ENCODE measurements around the gene PRPF6. TPM values are rescaled to one million over a fixed set of nuclear protein-coding genes. Genes with fewer than 3 reads are reported as not detected.
A peak's percentile ranks its signal among the peaks of the same experiment; 100 is the strongest.

The PRPF6 gene
- total and polyA plus RNA-seq, 2 of the 13 experiments (the other 11 are each of a cell fraction or from before 2014, with no cell fraction given), result 63.7 to 101 TPM

DNA sequence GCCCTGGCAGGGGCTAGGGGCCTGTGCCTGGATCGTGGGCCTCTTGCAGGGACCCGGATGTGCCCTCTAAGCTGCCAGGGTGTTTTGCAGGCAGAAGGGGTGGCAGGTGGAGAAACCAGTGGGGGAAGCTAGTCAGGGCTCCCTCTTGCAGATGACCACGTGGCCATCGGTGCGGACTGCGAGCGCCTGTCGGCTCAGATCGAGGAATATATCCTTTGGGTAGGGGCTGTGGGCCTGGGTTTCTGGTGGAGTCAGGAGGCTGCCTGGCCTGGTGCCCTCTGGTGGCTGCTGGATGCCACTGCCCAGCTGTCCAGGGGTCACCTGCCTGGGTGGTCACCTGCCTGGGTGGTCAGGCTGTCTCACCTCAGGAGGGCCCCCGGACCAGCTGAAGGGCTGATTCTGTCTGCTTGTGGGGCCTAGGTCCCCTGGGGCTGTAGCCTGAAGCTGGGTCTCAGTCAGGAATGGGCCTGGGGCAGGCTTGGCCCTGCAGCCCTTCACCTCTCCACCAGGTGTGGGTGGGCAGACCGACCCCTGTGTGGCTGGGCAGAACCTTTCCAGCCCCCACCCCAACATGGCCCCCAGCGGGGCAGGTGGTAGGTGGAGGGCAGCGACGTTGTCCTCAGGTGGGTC is 88.8 kb downstream of the PRPF6 start (continued):
- 0 out of 2 replicates have a peak, but pooled peaks have one; percentile 36 for TF ChIP-seq ZNF276 (CRISPR knock-in tag; IDR thresholded peaks at IDR 0.05; ENCODE audit: low read depth)
- TF ChIP-seq RARA (CRISPR knock-in tag; IDR thresholded peaks at IDR 0.05), result peak; percentile 41; the same call in 1 of the 2 replicates
- peak; percentile 66 for TF ChIP-seq THAP11 (CRISPR knock-in tag; IDR thresholded peaks at IDR 0.05)
- TF ChIP-seq DR1 (CRISPR knock-in tag; IDR thresholded peaks at IDR 0.05), result no peak
- peak; percentile 82; the same call in 1 of the 2 replicates for TF ChIP-seq ZFP91 (CRISPR knock-in tag; IDR thresholded peaks at IDR 0.05; ENCODE audit: borderline replicate concordance)
- peak; percentile 9 for TF ChIP-seq SKI (IDR thresholded peaks at IDR 0.05; ENCODE audit: partially characterized antibody)
- TF ChIP-seq MXD1 (CRISPR knock-in tag; IDR thresholded peaks at IDR 0.05), result peak; percentile 79
- TF ChIP-seq KMT2B (CRISPR knock-in tag; IDR thresholded peaks at IDR 0.05), result peak; percentile 55
- no peak for TF ChIP-seq PAF1 (CRISPR knock-in tag; IDR thresholded peaks at IDR 0.05)
- TF ChIP-seq, protein P1, sequence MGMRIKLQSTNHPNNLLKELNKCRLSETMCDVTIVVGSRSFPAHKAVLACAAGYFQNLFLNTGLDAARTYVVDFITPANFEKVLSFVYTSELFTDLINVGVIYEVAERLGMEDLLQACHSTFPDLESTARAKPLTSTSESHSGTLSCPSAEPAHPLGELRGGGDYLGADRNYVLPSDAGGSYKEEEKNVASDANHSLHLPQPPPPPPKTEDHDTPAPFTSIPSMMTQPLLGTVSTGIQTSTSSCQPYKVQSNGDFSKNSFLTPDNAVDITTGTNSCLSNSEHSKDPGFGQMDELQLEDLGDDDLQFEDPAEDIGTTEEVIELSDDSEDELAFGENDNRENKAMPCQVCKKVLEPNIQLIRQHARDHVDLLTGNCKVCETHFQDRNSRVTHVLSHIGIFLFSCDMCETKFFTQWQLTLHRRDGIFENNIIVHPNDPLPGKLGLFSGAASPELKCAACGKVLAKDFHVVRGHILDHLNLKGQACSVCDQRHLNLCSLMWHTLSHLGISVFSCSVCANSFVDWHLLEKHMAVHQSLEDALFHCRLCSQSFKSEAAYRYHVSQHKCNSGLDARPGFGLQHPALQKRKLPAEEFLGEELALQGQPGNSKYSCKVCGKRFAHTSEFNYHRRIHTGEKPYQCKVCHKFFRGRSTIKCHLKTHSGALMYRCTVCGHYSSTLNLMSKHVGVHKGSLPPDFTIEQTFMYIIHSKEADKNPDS (CRISPR knock-in tag; IDR thresholded peaks at IDR 0.05), result peak; percentile 65; the same call in 1 of the 2 replicates
- peak; percentile 47 for TF ChIP-seq PHF5A (CRISPR knock-in tag; IDR thresholded peaks at IDR 0.05; ENCODE audit: low read depth, unreplicated experiment)
- TF ChIP-seq KDM5B (CRISPR knock-in tag; IDR thresholded peaks at IDR 0.05; ENCODE audit: borderline replicate concordance), result peak; percentile 40
- no peak for TF ChIP-seq MAZ (IDR thresholded peaks at IDR 0.05; ENCODE audit: borderline replicate concordance, low read depth, low read length)
- peak; percentile 76 for TF ChIP-seq MAZ (CRISPR knock-in tag; IDR thresholded peaks at IDR 0.05; ENCODE audit: low read depth)
- 0 out of 2 replicates have a peak, but pooled peaks have one; percentile 30 for TF ChIP-seq ZNF550 (CRISPR knock-in tag; IDR thresholded peaks at IDR 0.05; ENCODE audit: borderline replicate concordance)

Data from HepG2 (cell line).